HCT116 (cell line): ENCODE measurements around the gene ATP6V1G1. TPM values are rescaled to one million over a fixed set of nuclear protein-coding genes. Genes with fewer than 3 reads are reported as not detected.

ENCODE experiments used
- ATAC-seq: fragments of 200-7000 bp; cut with Tn5 transposase; 2 replicates; pipeline ENCODE4 v1.9.1; 2020; ENCODE audit warnings: mild to moderate bottlenecking, moderate library complexity
- BruUV-seq: library from RNA; stranded (reverse); fragments of 400-500 nt; replicated peaks from 2 replicates; lab custom pipeline; 2021; lab: Mats Ljungman, UMichigan
- CTCF ChIA-PET: fragments of 300-600 bp; sonication (Branson Sonifier 250); formaldehyde crosslinking; loops from one replicate; lab custom pipeline; 2021; ENCODE audit warnings: antibody characterized with exemption; lab: Charles Lee
- POLR2A ChIA-PET: fragments of 300-600, 350-600 bp; sonication (Branson Sonifier 250); formaldehyde crosslinking; loops from one replicate; lab custom pipeline; 2021; ENCODE audit warnings: antibody characterized with exemption; lab: Charles Lee
- RAD21 ChIA-PET, 2 experiments: fragments of 300-600 bp; sonication (Branson Sonifier 250); formaldehyde crosslinking; loops; one replicate each; lab custom pipeline; 2023; ENCODE audit warnings: low total read pairs in 2 of 2; ENCODE audit not compliant: uncharacterized antibody in 2 of 2, unreplicated experiment in 2 of 2, low non-redundant PET in 1 of 2; lab: Charles Lee
- DNase-seq: peaks from one replicate; pipeline ENCODE4 v3.0.0-alpha.2; 2010; ENCODE audit warnings: low read depth, low spot score
- H2AFZ ChIP-seq: fragments of 200-600 bp; shearing (Covaris generic), sonication (generic); 2 replicates; pipeline ENCODE4 v1.6.1; 2017; ENCODE audit warnings: low read depth, mixed run types, mixed read lengths, antibody characterized with exemption, low read length; ENCODE audit not compliant: poor library complexity, severe bottlenecking
- H3K27ac ChIP-seq: 2 replicates; pipeline ENCODE4 v1.5.1; 2012; ENCODE audit warnings: low read depth, low read length
- H3K27me3 ChIP-seq: fragments of 200-600 bp; sonication (generic); 2 replicates; pipeline ENCODE4 v1.6.1; 2016; ENCODE audit warnings: mixed run types, low read length, mixed read lengths; ENCODE audit not compliant: insufficient read depth
- H3K36me3 ChIP-seq, 2 experiments: fragments of 200-500 bp in 1 of 2; fragments of 200-600 bp in 1 of 2; sonication (Bioruptor generic) in 1 of 2; sonication (generic) in 1 of 2; 2 replicates each; pipeline versions ENCODE4 v1.5.1 to v1.6.1; 2014 to 2016; ENCODE audit warnings: low read length in 2 of 2, inconsistent platforms in 1 of 2, mixed read lengths in 1 of 2, mixed run types in 1 of 2; ENCODE audit not compliant: insufficient read depth in 2 of 2, control insufficient read depth in 1 of 2
- H3K4me1 ChIP-seq, 2 experiments: fragments of 200-600 bp in 1 of 2; sonication (generic) in 1 of 2; 2 replicates each; pipeline versions ENCODE4 v1.5.1 to v1.6.1; 2012 to 2017; ENCODE audit warnings: low read length in 2 of 2, inconsistent platforms in 1 of 2, mild to moderate bottlenecking in 1 of 2, mixed read lengths in 1 of 2, mixed run types in 1 of 2, moderate library complexity in 1 of 2; ENCODE audit not compliant: insufficient read depth in 2 of 2, control insufficient read depth in 1 of 2
- H3K4me2 ChIP-seq: fragments of 200-600 bp; sonication (generic); 2 replicates; pipeline ENCODE4 v1.6.1; 2017; ENCODE audit warnings: mixed run types, low read length, mixed read lengths
- H3K4me3 ChIP-seq, 2 experiments: fragments of 200-600 bp in 1 of 2; sonication (generic) in 1 of 2; replicated peaks in 1 of 2; 2 replicates each; pipeline ENCODE4 v1.5.1; 2011 to 2016; ENCODE audit warnings: low read length in 2 of 2, control low read depth in 1 of 2, low read depth in 1 of 2, mild to moderate bottlenecking in 1 of 2, mixed read lengths in 1 of 2, mixed run types in 1 of 2
- H3K79me2 ChIP-seq: fragments of 200-600 bp; sonication (generic); 2 replicates; pipeline ENCODE4 v1.6.1; 2017; ENCODE audit warnings: mild to moderate bottlenecking, mixed run types, low read length, moderate library complexity, mixed read lengths; ENCODE audit not compliant: insufficient read depth
- H3K9ac ChIP-seq: fragments of 200-600 bp; sonication (generic); 2 replicates; pipeline ENCODE4 v1.6.1; 2016; ENCODE audit warnings: low read length, mixed read lengths
- H3K9me2 ChIP-seq: fragments of 200-600 bp; sonication (generic), shearing (Covaris generic); 2 replicates; pipeline ENCODE4 v1.6.1; 2017; ENCODE audit warnings: mixed run types, mild to moderate bottlenecking, moderate library complexity; ENCODE audit not compliant: insufficient read depth
- H3K9me3 ChIP-seq, 2 experiments: fragments of 200-500 bp in 1 of 2; fragments of 200-600 bp in 1 of 2; sonication (Bioruptor generic) in 1 of 2; sonication (generic) in 1 of 2; 2 replicates each; pipeline ENCODE4 v1.6.1; 2014 to 2017; ENCODE audit warnings: low read length in 2 of 2, mixed read lengths in 2 of 2, inconsistent platforms in 1 of 2, low read depth in 1 of 2, mild to moderate bottlenecking in 1 of 2, mixed run types in 1 of 2, moderate library complexity in 1 of 2; ENCODE audit not compliant: control insufficient read depth in 1 of 2, insufficient read depth in 1 of 2
- H4K20me1 ChIP-seq: fragments of 200-600 bp; sonication (generic), shearing (Covaris generic); 2 replicates; pipeline ENCODE4 v1.6.1; 2017; ENCODE audit warnings: mixed run types, mild to moderate bottlenecking, moderate library complexity; ENCODE audit not compliant: insufficient read depth
- ATF3 ChIP-seq: IDR thresholded peaks from 2 replicates; pipeline ENCODE4 v1.6.1; 2012
- CEBPB ChIP-seq: IDR thresholded peaks from 2 replicates; pipeline ENCODE4 v1.6.1; 2012; ENCODE audit warnings: low read depth
- EGR1 ChIP-seq: IDR thresholded peaks from 2 replicates; pipeline ENCODE4 v1.6.1; 2012; ENCODE audit warnings: low read depth
- EZH2 ChIP-seq: fragments of 200-600 bp; sonication (generic); IDR thresholded peaks from 2 replicates; pipeline ENCODE4 v1.6.1; 2017; ENCODE audit warnings: antibody characterized with exemption, mixed run types
- EZH2phosphoT487 ChIP-seq: fragments of 200-600 bp; IDR thresholded peaks from 2 replicates; pipeline ENCODE4 v1.6.1; 2018; ENCODE audit warnings: antibody characterized with exemption, borderline replicate concordance
- FOSL1 ChIP-seq: IDR thresholded peaks from 2 replicates; pipeline ENCODE4 v1.6.1; 2012; ENCODE audit warnings: low read depth
- JUND ChIP-seq: IDR thresholded peaks from 2 replicates; pipeline ENCODE4 v1.6.1; 2012
- POLR2AphosphoS5 ChIP-seq: IDR thresholded peaks from 2 replicates; pipeline ENCODE4 v1.6.1; 2011; ENCODE audit warnings: mild to moderate bottlenecking, low read depth, low read length, moderate library complexity
- RAD21 ChIP-seq: IDR thresholded peaks from 2 replicates; pipeline ENCODE4 v1.6.1; 2012; ENCODE audit warnings: low read depth, mild to moderate bottlenecking
- REST ChIP-seq: IDR thresholded peaks from 2 replicates; pipeline ENCODE4 v1.6.1; 2012; ENCODE audit warnings: low read depth
- SIN3A ChIP-seq: IDR thresholded peaks from 2 replicates; pipeline ENCODE4 v1.6.1; 2012; ENCODE audit warnings: low read depth
- ZFX ChIP-seq: fragments of 450-650 bp; IDR thresholded peaks from 2 replicates; pipeline ENCODE4 v1.6.1; 2017
- ZNF274 ChIP-seq: fragments of 200-500 bp; sonication (Bioruptor generic); IDR thresholded peaks from 2 replicates; pipeline ENCODE4 v1.6.1; 2014; ENCODE audit warnings: mild to moderate bottlenecking, low read depth, low read length, inconsistent platforms
- intact Hi-C: fragments of 100-400 bp; cut with micrococcal nuclease; formaldehyde crosslinking; loops from 2 replicates; pipeline ENCODE4 v1.10.0; 2022
- total RNA-seq: library from RNA; stranded (reverse); gene quantifications from one replicate; pipeline ENCODE4 v1.2.1, GENCODE V29; 2021; ENCODE audit not compliant: unreplicated experiment
- TF ChIP-seq, protein P1 (sequence below), 3 experiments: fragments of 200-600 bp in 1 of 3; sonication (generic) in 1 of 3; IDR thresholded peaks in 2 of 3; conservative IDR thresholded peaks in 1 of 3; 2 replicates each; pipeline ENCODE4 v1.5.1; 2012 to 2017; ENCODE audit warnings: low read depth in 2 of 3, low read length in 2 of 3, antibody characterized with exemption in 1 of 3, borderline replicate concordance in 1 of 3, control low read depth in 1 of 3, mild to moderate bottlenecking in 1 of 3, mixed read lengths in 1 of 3, mixed run types in 1 of 3, moderate library complexity in 1 of 3; ENCODE audit not compliant: insufficient read depth in 1 of 3
- TF ChIP-seq, protein P2 (sequence below): IDR thresholded peaks from 2 replicates; pipeline ENCODE4 v1.6.1; 2011; ENCODE audit warnings: mild to moderate bottlenecking, low read length, moderate library complexity; ENCODE audit not compliant: insufficient replicate concordance; ENCODE audit errors: extremely low read depth

The ATP6V1G1 gene
- total RNA-seq, 1 experiment from 2014 or later: 72.3 TPM

DNA sequence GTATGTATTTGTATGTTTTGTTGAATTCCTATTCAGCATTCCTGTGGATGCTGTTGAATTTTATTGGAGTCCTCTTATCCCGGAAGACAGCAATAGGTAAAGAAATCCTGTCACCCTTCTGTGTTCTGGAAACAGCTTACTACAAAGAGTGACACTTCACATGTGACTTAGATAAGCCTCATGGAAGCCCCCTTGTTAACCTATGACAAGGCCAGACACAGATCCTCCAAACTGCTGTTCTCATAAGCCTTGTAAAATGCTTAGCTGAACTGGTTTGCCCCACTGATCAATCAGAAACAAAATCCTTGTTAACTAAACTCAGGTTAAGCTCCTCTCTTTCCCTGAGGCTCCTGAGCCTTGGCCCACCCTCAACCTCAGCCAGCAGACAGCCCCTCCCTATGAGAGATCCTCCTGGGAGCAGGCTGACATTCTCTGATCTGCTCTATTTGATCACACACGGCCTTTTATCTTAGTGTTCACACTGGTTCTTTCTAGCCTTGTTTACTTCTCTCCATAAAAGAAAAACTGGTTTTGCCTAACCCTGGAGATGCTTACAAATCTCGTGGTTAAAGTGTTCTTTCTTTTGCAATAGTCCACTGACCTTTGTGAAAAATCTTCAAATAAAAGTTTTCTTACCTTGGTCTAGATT is 29.4 kb upstream of the ATP6V1G1 start:
- ChIA-PET CTCF (interaction anchor here (1.2 kb wide), 1 partner anchor 20 kb away, joined by 3 read pairs; no protein-coding TSS in a partner anchor), POLR2A (no interaction called here), RAD21 (no interaction called here)
- Histone ChIP-seq H3K4me1 (no peaks in the 10 kb centered on the region; a peak in 1 of 4 replicates), H3K79me2 (no peaks in the 10 kb centered on the region), H3K9ac (no peak overlapping the region), H3K4me2 (no peak overlapping the region), H3K9me2 (no peaks in the 10 kb centered on the region; the same call in 1 of the 2 replicates), H3K27me3 (0 out of 2 replicates have a peak, but pooled peaks cover under 1% of the 10 kb centered on the region), H3K36me3 (no peaks in the 10 kb centered on the region), H3K27ac (no peak overlapping the region), H4K20me1 (no peaks in the 10 kb centered on the region), H3K9me3 (no peaks in the 10 kb centered on the region), H3K4me3 (no peak overlapping the region), H2AFZ (no peak overlapping the region)
- BruUV-seq: no TSS peak
- no peak for TF ChIP-seq JUND
- no peak for TF ChIP-seq REST
- no peak for TF ChIP-seq EGR1
- no peak for TF ChIP-seq EZH2
- no peak for TF ChIP-seq EZH2phosphoT487
- TF ChIP-seq POLR2AphosphoS5: no peak
- no peak for TF ChIP-seq ZNF274
- TF ChIP-seq RAD21: no peak
- no peak for TF ChIP-seq FOSL1
- no peak for TF ChIP-seq CEBPB
- TF ChIP-seq ZFX: no peak
- TF ChIP-seq SIN3A: no peak
- TF ChIP-seq, protein P1, sequence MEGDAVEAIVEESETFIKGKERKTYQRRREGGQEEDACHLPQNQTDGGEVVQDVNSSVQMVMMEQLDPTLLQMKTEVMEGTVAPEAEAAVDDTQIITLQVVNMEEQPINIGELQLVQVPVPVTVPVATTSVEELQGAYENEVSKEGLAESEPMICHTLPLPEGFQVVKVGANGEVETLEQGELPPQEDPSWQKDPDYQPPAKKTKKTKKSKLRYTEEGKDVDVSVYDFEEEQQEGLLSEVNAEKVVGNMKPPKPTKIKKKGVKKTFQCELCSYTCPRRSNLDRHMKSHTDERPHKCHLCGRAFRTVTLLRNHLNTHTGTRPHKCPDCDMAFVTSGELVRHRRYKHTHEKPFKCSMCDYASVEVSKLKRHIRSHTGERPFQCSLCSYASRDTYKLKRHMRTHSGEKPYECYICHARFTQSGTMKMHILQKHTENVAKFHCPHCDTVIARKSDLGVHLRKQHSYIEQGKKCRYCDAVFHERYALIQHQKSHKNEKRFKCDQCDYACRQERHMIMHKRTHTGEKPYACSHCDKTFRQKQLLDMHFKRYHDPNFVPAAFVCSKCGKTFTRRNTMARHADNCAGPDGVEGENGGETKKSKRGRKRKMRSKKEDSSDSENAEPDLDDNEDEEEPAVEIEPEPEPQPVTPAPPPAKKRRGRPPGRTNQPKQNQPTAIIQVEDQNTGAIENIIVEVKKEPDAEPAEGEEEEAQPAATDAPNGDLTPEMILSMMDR (IDR thresholded peaks at IDR 0.05 in 2 of 3, conservative IDR thresholded peaks at IDR 0.05 in 1 of 3; ENCODE audit: borderline replicate concordance in 1 of 3, insufficient read depth in 1 of 3, low read depth in 2 of 3, low read length in 2 of 3): no peak
- TF ChIP-seq ATF3: no peak
- TF ChIP-seq, protein P2, sequence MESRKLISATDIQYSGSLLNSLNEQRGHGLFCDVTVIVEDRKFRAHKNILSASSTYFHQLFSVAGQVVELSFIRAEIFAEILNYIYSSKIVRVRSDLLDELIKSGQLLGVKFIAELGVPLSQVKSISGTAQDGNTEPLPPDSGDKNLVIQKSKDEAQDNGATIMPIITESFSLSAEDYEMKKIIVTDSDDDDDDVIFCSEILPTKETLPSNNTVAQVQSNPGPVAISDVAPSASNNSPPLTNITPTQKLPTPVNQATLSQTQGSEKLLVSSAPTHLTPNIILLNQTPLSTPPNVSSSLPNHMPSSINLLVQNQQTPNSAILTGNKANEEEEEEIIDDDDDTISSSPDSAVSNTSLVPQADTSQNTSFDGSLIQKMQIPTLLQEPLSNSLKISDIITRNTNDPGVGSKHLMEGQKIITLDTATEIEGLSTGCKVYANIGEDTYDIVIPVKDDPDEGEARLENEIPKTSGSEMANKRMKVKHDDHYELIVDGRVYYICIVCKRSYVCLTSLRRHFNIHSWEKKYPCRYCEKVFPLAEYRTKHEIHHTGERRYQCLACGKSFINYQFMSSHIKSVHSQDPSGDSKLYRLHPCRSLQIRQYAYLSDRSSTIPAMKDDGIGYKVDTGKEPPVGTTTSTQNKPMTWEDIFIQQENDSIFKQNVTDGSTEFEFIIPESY: no peak
- no peak for ATAC-seq
- DNase-seq: no peak
- intact Hi-C loops: no loop called here
